ENCODE results near the gene MPRIP.

The MPRIP gene

DNA sequence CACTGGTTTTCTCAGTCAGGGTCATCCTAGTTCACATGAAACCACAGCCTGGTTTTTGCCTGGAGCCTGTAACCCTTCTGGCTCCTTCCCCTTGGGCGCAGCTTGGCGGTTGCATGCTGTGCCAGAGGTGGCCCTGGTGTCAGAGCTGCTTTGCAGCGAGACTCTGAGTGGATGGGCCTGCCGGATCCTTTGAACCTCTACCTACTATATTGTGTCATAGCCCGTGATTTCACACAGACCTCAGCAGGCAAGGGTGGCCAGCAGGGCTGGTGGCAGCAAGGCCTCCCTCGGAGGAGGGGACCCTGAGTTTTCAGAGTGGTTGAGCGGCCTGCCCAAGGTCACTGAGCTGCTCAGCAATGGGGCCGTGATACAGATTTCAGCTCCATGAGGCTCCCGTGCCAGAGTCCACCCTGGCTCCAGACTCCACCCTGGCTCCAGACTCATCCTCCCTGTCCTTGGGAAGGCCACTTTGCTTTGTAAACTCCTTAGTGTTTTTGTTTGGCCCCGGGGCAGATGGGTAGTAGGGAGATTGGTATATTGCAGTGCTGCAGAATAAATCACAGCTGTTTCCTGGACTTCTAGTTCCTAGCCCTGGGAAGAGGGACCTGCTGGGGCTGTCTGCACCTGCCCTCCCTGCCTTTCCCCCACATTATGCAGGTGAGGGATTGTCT is 9.7 kb downstream of the MPRIP start:
- no peak for DNase-seq (ENCODE audit: low spot score)

DNA sequence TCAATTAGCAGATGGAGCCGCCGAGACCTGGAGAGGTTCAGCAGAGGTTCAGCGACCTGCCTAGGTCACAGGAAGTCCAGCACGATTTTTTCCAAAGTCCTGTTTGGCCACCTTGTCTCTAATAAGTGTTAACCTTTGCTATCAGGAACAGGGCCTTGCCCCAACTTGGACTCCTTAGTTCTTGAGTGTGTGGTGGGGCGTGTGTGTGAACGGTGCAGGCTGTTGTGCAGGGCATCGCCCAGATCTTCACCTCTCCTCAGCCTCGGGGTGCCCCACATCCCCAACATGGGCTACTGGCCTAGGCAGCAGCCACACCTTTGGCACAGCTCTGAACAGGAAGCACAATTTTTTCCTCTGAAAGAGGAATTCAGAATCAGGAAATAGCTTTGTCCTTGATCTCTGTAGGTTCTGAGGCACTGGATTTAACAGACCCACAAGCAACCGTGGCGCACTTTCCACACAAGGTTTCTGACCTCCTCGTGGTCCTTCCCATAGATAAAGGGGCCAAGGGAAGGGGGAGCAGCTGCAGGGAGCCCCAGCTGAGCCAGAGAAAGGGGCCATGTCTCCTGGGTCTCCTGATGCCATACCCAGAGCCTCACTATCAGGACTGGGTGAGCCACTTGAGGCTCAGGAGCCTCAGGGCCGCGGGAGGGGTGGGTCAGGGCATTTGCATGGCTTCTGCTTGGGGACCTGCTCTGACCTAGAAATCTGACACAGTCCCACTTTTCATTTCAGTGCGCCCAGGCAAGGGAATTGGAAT is 10.4 kb downstream of the MPRIP start:
- no peak for DNase-seq (ENCODE audit: low spot score)

DNA sequence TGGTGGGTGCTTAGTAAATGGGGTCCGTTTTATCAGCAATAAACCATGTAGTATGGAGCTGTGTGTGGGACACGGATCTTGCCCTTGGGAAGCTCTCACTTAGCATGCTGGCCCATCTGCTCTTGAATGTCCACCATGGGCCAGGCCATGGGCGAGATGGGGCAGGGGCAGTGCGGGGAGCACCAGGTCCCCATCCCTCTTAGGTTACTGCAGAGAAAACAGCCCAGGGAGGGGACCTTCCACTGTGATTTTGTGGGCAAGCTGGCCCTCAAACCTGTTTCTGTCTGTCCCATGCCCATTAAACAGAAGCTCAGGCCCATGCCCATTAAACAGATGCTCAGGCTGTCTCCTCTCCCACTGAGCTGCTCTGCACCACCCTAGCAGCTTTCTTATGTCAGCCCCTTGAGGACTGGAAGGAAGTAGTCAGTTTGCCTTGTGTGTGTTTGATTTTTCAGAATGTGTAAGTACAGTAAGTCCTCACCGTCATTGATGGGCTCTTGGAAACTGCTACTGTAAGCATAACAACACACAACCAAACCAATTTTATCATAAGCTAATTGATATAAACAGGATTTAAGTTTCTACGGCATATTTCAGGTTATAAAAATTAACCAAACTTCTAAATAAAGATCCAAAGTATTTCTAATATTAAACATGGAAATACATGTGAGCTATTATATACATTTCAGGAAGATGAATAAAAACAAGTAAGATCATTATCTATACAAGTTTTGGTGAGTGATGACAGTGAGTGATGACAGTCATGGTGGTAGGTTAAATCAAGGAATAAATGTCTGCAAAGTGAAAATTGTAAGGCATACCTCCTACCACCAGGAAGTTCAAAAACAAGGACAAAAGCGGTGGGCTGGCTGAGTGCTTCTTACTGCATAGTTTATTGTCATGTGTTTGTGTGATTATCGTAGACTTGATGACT is 11.5 kb downstream of the MPRIP start:
- DNase-seq (ENCODE audit: low spot score), result no peak

- DNase-seq (ENCODE audit: low spot score), result no peak
These were observed 12.4 kb downstream of the MPRIP start for GRCh38 chr17:17054636-17055035.

GRCh38 chr17:17055286-17056155 is 13.3 kb downstream of the MPRIP start:
- no peak for DNase-seq (ENCODE audit: low spot score)

GRCh38 chr17:17056156-17056539 is 13.9 kb downstream of the MPRIP start:
- DNase-seq (ENCODE audit: low spot score), result no peak

- no peak for DNase-seq (ENCODE audit: low spot score)
These were observed 14.8 kb downstream of the MPRIP start for GRCh38 chr17:17057057-17057551.

DNA sequence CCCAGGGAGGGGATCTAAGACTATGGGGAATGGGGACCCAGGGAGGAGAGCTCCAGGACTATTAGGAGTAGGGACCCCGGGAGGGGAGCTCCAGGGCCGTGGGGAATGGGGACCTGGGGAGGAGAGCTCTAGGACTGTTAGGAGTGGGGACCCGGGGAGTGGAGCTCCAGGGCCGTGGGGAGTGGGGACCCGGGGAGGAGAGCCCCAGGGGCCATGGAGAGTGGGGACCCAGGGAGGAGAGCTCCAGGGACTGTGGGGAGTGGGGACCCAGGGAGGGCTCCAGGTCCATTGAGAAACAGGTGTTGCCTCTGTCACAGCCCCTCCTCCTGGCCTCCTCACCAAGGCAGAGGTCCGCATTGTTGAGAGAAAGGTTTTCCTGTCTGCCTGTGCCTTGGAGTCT is 16.0 kb downstream of the MPRIP start:
- no peak for DNase-seq (ENCODE audit: low spot score)

- no peak for DNase-seq (ENCODE audit: low spot score)
These were observed 17.1 kb downstream of the MPRIP start for GRCh38 chr17:17059301-17059890.

DNA sequence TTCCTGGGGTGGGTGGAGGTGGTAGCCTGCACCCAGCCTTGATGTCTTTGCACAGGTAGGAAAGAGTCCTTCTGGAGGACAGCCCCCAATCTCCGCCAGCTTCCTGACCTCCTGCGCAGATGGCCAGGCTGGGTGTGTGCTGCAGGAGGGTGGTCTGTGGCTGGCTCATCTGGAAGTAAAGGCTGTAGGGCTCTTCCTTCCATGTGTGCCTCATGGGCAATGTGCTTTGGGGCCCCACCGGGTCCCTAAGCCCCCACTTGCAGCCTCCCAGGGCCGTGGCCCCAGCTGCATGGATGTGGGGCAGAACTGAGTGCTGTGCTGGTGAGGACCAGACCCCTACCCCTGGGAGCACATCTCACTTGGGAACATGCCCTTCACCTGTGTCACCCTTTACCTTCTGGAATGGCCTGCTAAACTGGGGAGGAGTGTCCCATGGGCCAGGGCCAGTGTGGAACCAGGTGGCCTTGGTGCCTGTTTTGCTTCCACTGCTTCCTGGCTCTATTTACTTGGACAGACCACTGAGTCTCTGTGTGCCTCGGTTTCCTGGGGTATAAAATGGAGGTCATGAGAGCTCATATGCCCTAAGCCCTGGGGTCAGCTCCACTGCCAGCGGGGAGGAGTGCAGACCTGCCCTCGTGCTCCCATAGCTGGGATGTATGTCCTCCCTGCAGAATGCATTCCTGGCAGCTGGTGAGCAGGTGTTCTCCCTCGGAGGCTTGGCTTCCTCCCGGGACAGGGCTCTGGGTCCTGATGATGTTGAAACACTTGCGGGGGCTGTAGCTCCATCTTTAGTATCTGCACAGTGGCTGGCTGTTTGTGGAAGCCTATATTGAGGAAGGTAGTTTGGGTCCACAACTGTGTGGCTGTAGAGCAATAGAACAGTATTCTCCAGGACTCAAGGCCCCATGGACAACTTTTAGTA is 18.0 kb downstream of the MPRIP start:
- no peak for DNase-seq (ENCODE audit: low spot score)

- no peak for DNase-seq (ENCODE audit: low spot score)
These were observed 18.7 kb downstream of the MPRIP start for GRCh38 chr17:17060930-17061329.

DNA sequence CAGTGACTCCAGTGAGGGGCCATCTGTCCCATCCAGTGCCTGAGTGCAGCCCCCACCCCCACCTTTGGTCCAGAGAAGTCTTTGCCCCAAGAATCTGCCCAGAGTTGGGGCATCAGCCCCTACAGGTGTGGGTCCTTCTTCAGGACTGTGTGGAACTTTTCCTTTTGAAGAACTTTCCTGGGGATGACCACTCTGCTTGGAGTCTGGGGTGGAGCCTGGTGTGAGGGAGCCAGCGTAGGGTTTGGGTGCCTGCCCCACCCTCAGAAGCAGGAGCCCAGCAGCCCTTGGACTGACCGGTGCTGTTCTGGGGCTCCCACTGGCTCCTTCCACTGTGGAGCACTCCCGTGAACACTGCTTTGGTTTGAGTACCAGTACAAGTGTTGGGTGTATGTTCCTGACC is 19.3 kb downstream of the MPRIP start:
- DNase-seq (ENCODE audit: low spot score), result no peak

DNA sequence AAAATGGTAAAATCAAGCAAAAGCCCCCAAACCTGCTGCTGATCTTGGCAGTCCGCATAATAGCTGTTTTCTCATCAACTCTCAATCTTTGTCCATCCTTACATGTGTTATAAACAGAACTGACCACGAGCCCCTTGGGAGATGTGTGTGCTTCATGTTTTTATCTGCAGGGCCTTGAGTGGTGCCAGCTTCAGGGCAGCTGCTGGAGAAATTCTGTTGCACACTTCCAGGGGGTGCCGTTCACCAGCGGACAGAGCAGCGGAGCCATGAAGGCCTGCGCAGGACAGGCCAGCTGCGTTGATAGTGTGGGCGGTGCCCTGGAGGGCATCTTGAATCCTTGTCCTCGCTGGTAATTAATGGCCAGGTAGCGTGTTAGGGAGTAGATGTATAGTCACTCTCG is 20.1 kb downstream of the MPRIP start:
- no peak for DNase-seq (ENCODE audit: low spot score)

DNA sequence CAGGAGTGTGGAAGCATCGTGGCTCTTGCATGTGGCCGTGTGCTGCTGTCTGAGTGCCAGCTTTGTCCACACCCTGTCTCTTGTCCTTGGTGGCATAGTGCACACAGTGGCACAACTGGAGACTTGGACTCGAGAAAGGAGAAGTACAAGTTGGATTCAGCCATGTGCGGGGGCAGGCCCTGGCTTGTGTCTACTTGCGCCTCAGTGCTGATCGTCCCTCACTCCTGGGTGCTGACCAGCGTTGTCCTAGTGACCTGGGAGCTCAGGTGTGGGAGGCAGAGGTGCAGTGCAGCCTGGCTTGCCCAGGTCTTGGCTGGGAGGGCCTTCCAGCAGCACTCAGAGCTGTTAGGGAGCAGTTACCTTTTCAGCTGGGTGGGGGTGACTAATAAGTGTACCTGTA is 20.6 kb downstream of the MPRIP start:
- DNase-seq (ENCODE audit: low spot score), result no peak

- no peak for DNase-seq (ENCODE audit: low spot score)
These were observed 21.4 kb downstream of the MPRIP start for GRCh38 chr17:17063546-17064122.

- no peak for DNase-seq (ENCODE audit: low spot score)
These were observed 22.1 kb downstream of the MPRIP start for GRCh38 chr17:17064322-17064721.

GRCh38 chr17:17066021-17066420 is 23.8 kb downstream of the MPRIP start:
- DNase-seq (ENCODE audit: low spot score), result no peak

GRCh38 chr17:17067257-17067656 is 25.0 kb downstream of the MPRIP start:
- DNase-seq (ENCODE audit: low spot score), result no peak

GRCh38 chr17:17069849-17070248 is 27.6 kb downstream of the MPRIP start:
- no peak for DNase-seq (ENCODE audit: low spot score)

DNA sequence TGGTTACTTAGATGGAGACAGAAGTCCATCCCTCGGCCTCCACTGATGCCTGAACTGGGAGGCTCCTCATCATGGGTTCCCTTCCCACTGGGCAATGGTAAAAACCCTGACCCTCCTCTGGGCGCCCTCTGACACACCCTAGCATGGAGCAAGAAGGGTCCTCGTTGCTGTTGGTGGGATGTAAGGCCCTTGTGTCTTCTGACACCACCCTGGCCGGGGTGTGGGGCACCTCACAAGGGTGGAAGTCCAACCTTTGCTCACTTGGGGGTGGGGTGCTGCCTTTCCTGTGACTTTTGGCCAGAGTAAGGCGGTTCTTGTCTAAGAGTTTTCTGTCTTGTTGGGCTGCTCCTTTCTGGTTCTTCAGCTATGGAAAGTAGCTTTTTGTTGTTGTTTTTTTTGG is 28.7 kb downstream of the MPRIP start:
- no peak for DNase-seq (ENCODE audit: low spot score)
